GM18505 (cell line): ENCODE measurements around the gene SLC2A6.

Experiments used
- ATAC-seq: cut with Tn5 transposase; IDR thresholded peaks from one replicate; pipeline ENCODE4 v1.9.1; 2021; ENCODE audit not compliant: unreplicated experiment
- POLR2A ChIP-seq: IDR thresholded peaks from 4 replicates; pipeline ENCODE4 v1.6.1; 2011; ENCODE audit warnings: borderline replicate concordance; ENCODE audit not compliant: insufficient read depth, insufficient read length; ENCODE audit errors: extremely low read depth

Gene SLC2A6

GRCh38 chr9:133495327-133496293 is 16.7 kb upstream of the SLC2A6 start:
- no peak for TF ChIP-seq POLR2A
- ATAC-seq: no peak

GRCh38 chr9:133494636-133495326 is 15.9 kb upstream of the SLC2A6 start:
- TF ChIP-seq POLR2A: no peak
- no peak for ATAC-seq

- TF ChIP-seq POLR2A: no peak
- no peak for ATAC-seq
Observed at GRCh38 chr9:133493845-133494540, 15.1 kb upstream of the SLC2A6 start.

- TF ChIP-seq POLR2A: no peak
- no peak for ATAC-seq
Observed at GRCh38 chr9:133493428-133493827, 14.5 kb upstream of the SLC2A6 start.

GRCh38 chr9:133492061-133493021 is 13.4 kb upstream of the SLC2A6 start:
- no peak for TF ChIP-seq POLR2A
- ATAC-seq: no peak

GRCh38 chr9:133491656-133491925 is 12.7 kb upstream of the SLC2A6 start:
- no peak for ATAC-seq
- TF ChIP-seq POLR2A: no peak

- no peak for TF ChIP-seq POLR2A
- ATAC-seq: no peak
Observed at GRCh38 chr9:133490865-133491655, 12.2 kb upstream of the SLC2A6 start.

- ATAC-seq: no peak
- TF ChIP-seq POLR2A: no peak
Observed at GRCh38 chr9:133490201-133490681, 11.3 kb upstream of the SLC2A6 start.

GRCh38 chr9:133489253-133490190 is 10.6 kb upstream of the SLC2A6 start:
- TF ChIP-seq POLR2A: no peak
- ATAC-seq: no peak

GRCh38 chr9:133488686-133489252 is 9.9 kb upstream of the SLC2A6 start:
- TF ChIP-seq POLR2A: no peak
- ATAC-seq: no peak
